ENCODE measurements around the gene MS4A12. TPM values are rescaled to one million over a fixed set of nuclear protein-coding genes. Genes with fewer than 3 reads are reported as not detected.

MS4A12 gene
- total and polyA plus RNA-seq, 2 of the 8 experiments (the other 6 are each of a cell fraction or from before 2014, with no cell fraction given), result 0.14 to 0.39 TPM

- Histone ChIP-seq H2AFZ (ENCODE audit: low read length) (no peak overlapping the region), H3K9me3 (ENCODE audit: insufficient read depth in 2 of 2, low read depth in 1 of 2, low read length in 1 of 2) (peaks cover 10 to 15% of the 10 kb centered on the region in 2 experiments; a peak in 2 of 4 replicates), H3K4me2 (ENCODE audit: insufficient read depth in 1 of 2, low read depth in 2 of 2, low read length in 2 of 2) (no peak overlapping the region), H3K79me1 (ENCODE audit: low read depth, low read length) (no peaks in the 10 kb centered on the region), H2BK12ac (ENCODE audit: low read depth, low read length) (no peak overlapping the region), H2BK20ac (ENCODE audit: low read length) (no peak overlapping the region), H3K27me3 (replicated peaks in 1 of 4; ENCODE audit: control insufficient read depth in 3 of 4, extremely low read depth in 1 of 4, insufficient read depth in 3 of 4, low read length in 3 of 4) (no peaks in the 10 kb centered on the region), H3K79me2 (ENCODE audit: control insufficient read depth in 1 of 2, insufficient read depth in 2 of 2, low read length in 2 of 2) (no peaks in the 10 kb centered on the region), H3K9ac (replicated peaks in 1 of 4; ENCODE audit: extremely low read depth in 1 of 4, low read depth in 3 of 4, low read length in 3 of 4) (no peak overlapping the region), H4K91ac (replicated peaks; ENCODE audit: insufficient read length, low read length) (no peak overlapping the region), H2BK5ac (ENCODE audit: low read depth, low read length) (no peak overlapping the region), H3K4me1 (replicated peaks in 1 of 4; ENCODE audit: control insufficient read depth in 3 of 4, insufficient read depth in 4 of 4, low read length in 3 of 4) (0 out of 7 replicates have a peak, but pooled peaks cover 0 to 2% (median 0%) of the 10 kb centered on the region in 4 experiments), H4K8ac (ENCODE audit: extremely low read depth, insufficient read depth, low read length) (no peak overlapping the region), H3K23ac (ENCODE audit: insufficient read length) (no peak overlapping the region), H3K27ac (ENCODE audit: low read depth, low read length) (no peak overlapping the region), H3K36me3 (ENCODE audit: control insufficient read depth in 2 of 4, insufficient read depth in 4 of 4, low read length in 3 of 4) (no peaks in the 10 kb centered on the region; a peak in 1 of 8 replicates), H4K5ac (ENCODE audit: insufficient read length, low read depth, low read length) (no peak overlapping the region), H2BK120ac (replicated peaks; ENCODE audit: low read depth, low read length) (no peak overlapping the region), H3K4me3 (ENCODE audit: extremely low read depth in 1 of 4, insufficient read depth in 2 of 4, low read depth in 3 of 4, low read length in 4 of 4) (no peak overlapping the region), H3K4ac (replicated peaks; ENCODE audit: insufficient read length, low read depth, low read length) (no peak overlapping the region), H2BK15ac (ENCODE audit: low read length) (no peak overlapping the region), H3K18ac (ENCODE audit: extremely low read depth, low read length) (no peak overlapping the region), H3K56ac (replicated peaks; ENCODE audit: insufficient read length, low read depth, low read length) (no peak overlapping the region), H2AK5ac (ENCODE audit: low read depth, low read length) (no peak overlapping the region), H4K20me1 (replicated peaks in 1 of 2; ENCODE audit: control insufficient read depth in 1 of 2, insufficient read depth in 2 of 2, low read length in 2 of 2) (no peaks in the 10 kb centered on the region), H3K14ac (ENCODE audit: insufficient read length) (no peak overlapping the region), H3K23me2 (ENCODE audit: low read depth, low read length) (no peaks in the 10 kb centered on the region)
- FAIRE-seq, result no peak
- no peak for DNase-seq (ENCODE audit: low read depth in 1 of 2, low spot score in 2 of 2)
- CTCF ChIA-PET (ENCODE audit: partially characterized antibody), result interaction anchor here (1.2 to 2.0 kb wide), 4 partner anchors 32 to 165 kb away, joined by 3 to 6 read pairs (median 4); no protein-coding TSS in a partner anchor
- WGBS, 2 experiments (ENCODE audit: extremely low coverage in 1 of 2, insufficient coverage in 1 of 2, insufficient read length in 1 of 2, insufficient replicate concordance in 2 of 2, low coverage in 1 of 2, low lambda C conversion rate in 2 of 2, missing lambda C conversion rate in 1 of 2), result 85% methylated on average over 1 of the region's 1 CpG; no CpG with 5 or more reads in 1 of the 2 experiments
- POLR2A ChIA-PET (ENCODE audit: partially characterized antibody), result no interaction called here
- TF ChIP-seq MAFK (IDR thresholded peaks at IDR 0.05; ENCODE audit: low read depth, low read length) (no peak), EGR1 (IDR thresholded peaks at IDR 0.05; ENCODE audit: borderline replicate concordance, low read depth, low read length) (no peak)
Measured at GRCh38 chr11:60528465-60528864, 35.9 kb downstream of the MS4A12 start.
